ENCODE results near the gene MICAL2. TPM values are rescaled to one million over a fixed set of nuclear protein-coding genes. Genes with fewer than 3 reads are reported as not detected.

The MICAL2 gene
- total RNA-seq, 4 donors from 2014 or later, result 196 to 550 (median 237) TPM

DNA sequence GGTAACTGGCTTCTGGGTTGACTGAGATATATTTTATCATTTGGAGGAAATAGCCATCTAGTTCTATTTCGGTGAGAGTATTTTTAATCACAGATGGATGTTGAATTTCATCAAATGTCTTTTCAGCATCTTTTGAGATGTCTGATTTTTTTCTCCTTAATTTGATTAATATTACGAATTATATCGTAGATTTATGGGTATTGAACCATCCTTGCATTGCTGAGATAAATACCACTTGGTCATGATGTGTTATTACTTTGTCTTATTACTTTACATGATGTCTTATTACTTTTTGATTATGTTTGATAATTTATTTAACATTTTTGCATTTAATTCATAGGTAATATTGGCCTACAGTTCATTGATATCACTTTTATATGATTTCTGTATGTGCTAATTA is 188.2 kb downstream of the MICAL2 start:
- H3K4me3 ChIP-seq, result no peak overlapping the region
- 95 to 100% methylated on average over 3 of the region's 3 CpGs for WGBS, 2 donors (ENCODE audit: low coverage in 1 of 2)
- H3K9me3 ChIP-seq, result peaks cover 0 to 11% (median 0%) of the 10 kb centered on the region in 3 donors
- H3K4me1 ChIP-seq, result peaks cover 0 to 4% (median 0%) of the 10 kb centered on the region in 3 donors
- TF ChIP-seq POLR2A (IDR thresholded peaks at IDR 0.05), result no peak
- TF ChIP-seq EP300 (IDR thresholded peaks at IDR 0.05), result no peak
- no peak for TF ChIP-seq POLR2AphosphoS5 (IDR thresholded peaks at IDR 0.05)
- TF ChIP-seq, protein P1, sequence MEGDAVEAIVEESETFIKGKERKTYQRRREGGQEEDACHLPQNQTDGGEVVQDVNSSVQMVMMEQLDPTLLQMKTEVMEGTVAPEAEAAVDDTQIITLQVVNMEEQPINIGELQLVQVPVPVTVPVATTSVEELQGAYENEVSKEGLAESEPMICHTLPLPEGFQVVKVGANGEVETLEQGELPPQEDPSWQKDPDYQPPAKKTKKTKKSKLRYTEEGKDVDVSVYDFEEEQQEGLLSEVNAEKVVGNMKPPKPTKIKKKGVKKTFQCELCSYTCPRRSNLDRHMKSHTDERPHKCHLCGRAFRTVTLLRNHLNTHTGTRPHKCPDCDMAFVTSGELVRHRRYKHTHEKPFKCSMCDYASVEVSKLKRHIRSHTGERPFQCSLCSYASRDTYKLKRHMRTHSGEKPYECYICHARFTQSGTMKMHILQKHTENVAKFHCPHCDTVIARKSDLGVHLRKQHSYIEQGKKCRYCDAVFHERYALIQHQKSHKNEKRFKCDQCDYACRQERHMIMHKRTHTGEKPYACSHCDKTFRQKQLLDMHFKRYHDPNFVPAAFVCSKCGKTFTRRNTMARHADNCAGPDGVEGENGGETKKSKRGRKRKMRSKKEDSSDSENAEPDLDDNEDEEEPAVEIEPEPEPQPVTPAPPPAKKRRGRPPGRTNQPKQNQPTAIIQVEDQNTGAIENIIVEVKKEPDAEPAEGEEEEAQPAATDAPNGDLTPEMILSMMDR (IDR thresholded peaks at IDR 0.05), result no peak
- H3K27me3 ChIP-seq, result no peaks in the 10 kb centered on the region
- H3K27ac ChIP-seq, result no peak overlapping the region
- ATAC-seq, result no peak
- peaks cover 0 to 4% of the 10 kb centered on the region in 2 donors for H3K36me3 ChIP-seq

DNA sequence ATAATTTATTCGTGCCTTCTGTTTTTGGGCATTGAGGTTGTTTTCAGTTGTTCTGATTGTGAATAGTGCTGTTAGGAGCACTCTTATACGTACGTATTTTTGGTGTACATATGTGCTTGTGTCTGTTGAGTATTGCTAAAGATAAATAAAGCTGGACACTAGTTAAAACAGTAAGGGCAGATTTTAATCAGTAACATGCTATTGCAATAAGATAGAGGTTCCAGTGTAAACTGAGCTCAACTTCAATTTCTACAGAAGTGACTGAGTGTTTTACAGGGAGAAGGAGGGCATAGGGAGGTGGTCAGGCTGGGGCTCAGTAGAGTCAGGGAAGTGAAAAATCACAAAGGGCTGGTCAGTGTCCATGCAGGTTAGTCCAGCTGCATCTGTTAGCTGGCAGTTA is 191.0 kb downstream of the MICAL2 start:
- 90 to 100% methylated on average over 1 to 3 of the region's 3 CpGs for WGBS, 2 donors (ENCODE audit: low coverage in 1 of 2)
- Histone ChIP-seq H3K27me3 (no peaks in the 10 kb centered on the region), H3K9me3 (peaks cover 0 to 11% (median 0%) of the 10 kb centered on the region in 3 donors), H3K4me1 (peaks cover 0 to 6% (median 0%) of the 10 kb centered on the region in 3 donors), H3K4me3 (no peak overlapping the region), H3K27ac (no peak overlapping the region), H3K36me3 (no peaks in the 10 kb centered on the region)
- TF ChIP-seq POLR2A (IDR thresholded peaks at IDR 0.05) (no peak), POLR2AphosphoS5 (IDR thresholded peaks at IDR 0.05) (no peak), EP300 (IDR thresholded peaks at IDR 0.05) (no peak)
- TF ChIP-seq, protein P1 (IDR thresholded peaks at IDR 0.05), result no peak
- ATAC-seq, result no peak

DNA sequence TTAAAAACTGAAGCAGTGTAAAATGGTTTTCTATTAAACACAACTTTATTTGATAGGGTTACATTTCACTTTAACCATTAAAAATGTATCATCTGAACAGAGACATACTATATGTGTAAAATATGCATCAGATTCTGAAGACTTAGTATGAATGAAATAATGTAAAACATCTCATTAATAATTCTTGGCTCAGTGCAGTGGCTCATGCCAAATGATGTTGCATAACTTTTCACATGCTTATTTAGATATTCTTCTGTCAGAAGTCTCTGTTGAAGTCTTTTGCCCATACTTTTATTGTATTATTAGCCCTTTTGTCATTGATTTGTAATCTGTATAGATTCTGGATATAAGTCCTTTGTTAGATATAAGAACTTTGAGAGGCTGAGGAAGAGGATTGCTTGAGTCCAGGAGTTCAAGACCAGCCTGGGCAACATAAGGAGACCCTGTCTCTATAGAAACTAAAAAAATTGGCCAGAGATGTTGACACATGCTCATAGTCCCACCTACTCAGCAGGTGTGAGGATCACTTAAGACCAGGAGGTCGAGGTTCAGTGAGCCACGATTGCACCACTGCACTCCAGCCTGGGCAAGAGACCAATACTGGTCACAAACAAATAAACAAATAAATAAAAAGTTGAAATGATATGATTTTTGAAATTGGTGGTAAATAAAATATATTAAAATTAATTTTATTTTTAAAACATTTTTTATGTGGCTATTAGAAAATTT is 193.2 kb downstream of the MICAL2 start:
- no peak for ATAC-seq
- Histone ChIP-seq H3K36me3 (no peaks in the 10 kb centered on the region), H3K9me3 (peaks cover 0 to 8% (median 0%) of the 10 kb centered on the region in 3 donors), H3K4me3 (no peak overlapping the region), H3K27ac (no peak overlapping the region), H3K27me3 (no peaks in the 10 kb centered on the region), H3K4me1 (peaks cover 0 to 6% (median 0%) of the 10 kb centered on the region in 3 donors)
- 83 to 91% methylated on average over 2 of the region's 2 CpGs for WGBS, 2 donors (ENCODE audit: low coverage in 1 of 2)
- TF ChIP-seq POLR2AphosphoS5 (IDR thresholded peaks at IDR 0.05) (no peak), EP300 (IDR thresholded peaks at IDR 0.05) (no peak), POLR2A (IDR thresholded peaks at IDR 0.05) (no peak)
- TF ChIP-seq, protein P1 (IDR thresholded peaks at IDR 0.05), result no peak

DNA sequence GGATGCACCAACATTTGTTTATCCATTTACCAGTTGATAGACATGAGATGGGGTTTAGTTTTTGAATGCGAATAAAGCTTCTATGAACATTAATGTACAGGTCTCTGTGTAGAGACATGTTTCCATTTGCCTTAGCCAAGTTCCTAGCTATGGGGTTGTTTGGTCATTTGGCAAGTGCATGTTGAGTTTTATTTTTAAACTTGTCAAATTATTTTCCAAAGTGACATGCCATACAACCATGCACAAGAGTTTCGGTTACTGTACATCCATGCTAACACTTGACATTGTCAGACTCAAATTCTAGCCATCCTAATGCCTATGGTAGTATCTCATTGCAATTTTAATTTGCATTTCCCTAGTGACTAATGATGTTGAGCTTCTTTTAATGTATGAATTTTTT is 196.4 kb downstream of the MICAL2 start:
- TF ChIP-seq, protein P1 (IDR thresholded peaks at IDR 0.05), result no peak
- TF ChIP-seq EP300 (IDR thresholded peaks at IDR 0.05) (no peak), POLR2A (IDR thresholded peaks at IDR 0.05) (no peak), POLR2AphosphoS5 (IDR thresholded peaks at IDR 0.05) (no peak)
- 58 to 59% methylated on average over 2 of the region's 2 CpGs for WGBS, 2 donors (ENCODE audit: low coverage in 1 of 2)
- H3K4me1 ChIP-seq, result peaks cover 0 to 13% (median 4%) of the 10 kb centered on the region in 3 donors
- no peaks in the 10 kb centered on the region for H3K9me3 ChIP-seq
- no peak for ATAC-seq
- no peaks in the 10 kb centered on the region for H3K27me3 ChIP-seq
- no peak overlapping the region for H3K27ac ChIP-seq
- no peaks in the 10 kb centered on the region for H3K36me3 ChIP-seq
- H3K4me3 ChIP-seq, result no peak overlapping the region

DNA sequence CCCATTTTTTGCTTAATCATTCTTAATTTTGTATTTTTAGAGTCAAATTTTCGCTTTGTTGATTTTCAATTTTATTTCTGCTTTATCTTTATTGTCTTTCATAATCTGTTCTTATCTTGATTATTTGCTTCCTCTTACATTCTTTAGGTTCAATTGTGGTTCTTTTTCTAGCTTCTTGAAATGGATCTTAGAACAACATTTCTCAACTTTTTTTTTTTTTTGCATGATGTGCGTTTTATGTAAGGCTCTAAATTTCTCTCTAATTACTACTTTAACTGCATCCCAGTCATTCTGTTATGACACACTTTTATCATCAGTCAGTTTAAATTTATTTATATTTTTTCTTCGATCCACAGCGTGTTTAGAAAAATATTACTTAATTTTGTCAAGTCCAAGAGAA is 201.7 kb downstream of the MICAL2 start:
- no peak overlapping the region for H3K4me3 ChIP-seq
- H3K27me3 ChIP-seq, result no peaks in the 10 kb centered on the region
- H3K27ac ChIP-seq, result peak overlapping the region in 1 of 4 donors; percentile 44
- H3K36me3 ChIP-seq, result no peaks in the 10 kb centered on the region
- ATAC-seq, result no peak
- peaks cover 0 to 19% (median 0%) of the 10 kb centered on the region in 3 donors for H3K9me3 ChIP-seq
- TF ChIP-seq, protein P1 (IDR thresholded peaks at IDR 0.05), result no peak
- TF ChIP-seq EP300 (IDR thresholded peaks at IDR 0.05) (no peak), POLR2A (IDR thresholded peaks at IDR 0.05) (no peak), POLR2AphosphoS5 (IDR thresholded peaks at IDR 0.05) (no peak)
- H3K4me1 ChIP-seq, result peaks cover 0 to 13% (median 4%) of the 10 kb centered on the region in 3 donors
- WGBS, 2 donors (ENCODE audit: low coverage in 1 of 2), result 86 to 92% methylated on average over 3 to 4 of the region's 4 CpGs
